Osteocyte (in vitro differentiated cells): ENCODE results near the gene PGAP3. TPM values are rescaled to one million over a fixed set of nuclear protein-coding genes. Genes with fewer than 3 reads are reported as not detected.

ENCODE experiments used
- DNase-seq: peaks from one replicate; pipeline ENCODE4 v3.0.0; 2021; ENCODE audit warnings: mixed read lengths; ENCODE audit not compliant: unreplicated experiment; ENCODE audit errors: extremely low spot score
- H3K27ac Mint-ChIP-seq: one replicate; pipeline ENCODE4 v1.8.0; 2021; ENCODE audit warnings: mild to moderate bottlenecking, mixed read lengths; ENCODE audit not compliant: unreplicated experiment
- H3K27me3 Mint-ChIP-seq: one replicate; pipeline ENCODE4 v1.8.0; 2021; ENCODE audit warnings: mixed read lengths; ENCODE audit not compliant: unreplicated experiment
- H3K36me3 Mint-ChIP-seq: one replicate; pipeline ENCODE4 v1.8.0; 2021; ENCODE audit warnings: mixed read lengths; ENCODE audit not compliant: unreplicated experiment
- H3K4me1 Mint-ChIP-seq: one replicate; pipeline ENCODE4 v1.8.0; 2021; ENCODE audit warnings: mixed read lengths; ENCODE audit not compliant: unreplicated experiment
- H3K4me3 Mint-ChIP-seq: one replicate; pipeline ENCODE4 v1.8.0; 2021; ENCODE audit warnings: mild to moderate bottlenecking, moderate library complexity, mixed read lengths; ENCODE audit not compliant: unreplicated experiment
- H3K9me3 Mint-ChIP-seq: one replicate; pipeline ENCODE4 v1.8.0; 2021; ENCODE audit warnings: mixed read lengths; ENCODE audit not compliant: unreplicated experiment
- CTCF ChIP-seq: fragments of 200-600 bp; sonication (generic); IDR thresholded peaks from 2 replicates; pipeline ENCODE4 v1.5.0; 2021; ENCODE audit warnings: antibody characterized with exemption, mild to moderate bottlenecking, moderate library complexity
- total RNA-seq: library from RNA; stranded (reverse); gene quantifications from 2 replicates; pipeline ENCODE4 v1.2.1, GENCODE V29; 2021

The PGAP3 gene
- total RNA-seq, 1 donor from 2014 or later, result 33.8 TPM

- H3K4me1 Mint-ChIP-seq, result peaks cover 23% of the 10 kb centered on the region
- peak; percentile 77 for DNase-seq
- no peak overlapping the region for H3K4me3 Mint-ChIP-seq
- H3K27ac Mint-ChIP-seq, result peak overlapping the region; percentile 31
- H3K9me3 Mint-ChIP-seq, result no peaks in the 10 kb centered on the region
- peak; percentile 16 for TF ChIP-seq CTCF
- H3K27me3 Mint-ChIP-seq, result no peaks in the 10 kb centered on the region
- H3K36me3 Mint-ChIP-seq, result peaks cover 3% of the 10 kb centered on the region
Observed at GRCh38 chr17:39704821-39705551, 17.1 kb upstream of the PGAP3 start.

DNA sequence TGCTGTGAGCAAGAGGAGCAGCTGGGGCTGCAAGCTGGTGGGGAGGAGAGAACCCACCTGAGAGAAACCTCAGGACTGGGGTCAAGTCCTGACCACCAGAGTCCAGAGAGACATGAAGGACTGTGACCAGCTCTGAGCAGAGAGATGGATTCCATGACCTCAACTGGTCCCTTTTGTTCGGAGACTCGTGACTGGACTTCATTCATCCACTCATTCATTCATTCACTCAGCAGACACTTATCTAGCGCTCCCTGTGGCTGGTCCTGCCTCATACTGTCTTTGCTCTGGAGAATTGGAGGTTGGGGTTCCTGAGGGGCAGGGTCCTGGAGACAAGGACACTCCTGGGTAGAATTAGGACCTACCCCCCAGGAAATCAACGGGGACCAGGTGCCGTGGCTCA, 16.1 kb upstream of the PGAP3 start:
- Mint-ChIP-seq H3K4me1 (peaks cover 32% of the 10 kb centered on the region), H3K27ac (no peak overlapping the region), H3K36me3 (no peaks in the 10 kb centered on the region), H3K4me3 (no peak overlapping the region), H3K27me3 (no peaks in the 10 kb centered on the region), H3K9me3 (no peaks in the 10 kb centered on the region)
- DNase-seq, result no peak
- TF ChIP-seq CTCF, result no peak

DNA sequence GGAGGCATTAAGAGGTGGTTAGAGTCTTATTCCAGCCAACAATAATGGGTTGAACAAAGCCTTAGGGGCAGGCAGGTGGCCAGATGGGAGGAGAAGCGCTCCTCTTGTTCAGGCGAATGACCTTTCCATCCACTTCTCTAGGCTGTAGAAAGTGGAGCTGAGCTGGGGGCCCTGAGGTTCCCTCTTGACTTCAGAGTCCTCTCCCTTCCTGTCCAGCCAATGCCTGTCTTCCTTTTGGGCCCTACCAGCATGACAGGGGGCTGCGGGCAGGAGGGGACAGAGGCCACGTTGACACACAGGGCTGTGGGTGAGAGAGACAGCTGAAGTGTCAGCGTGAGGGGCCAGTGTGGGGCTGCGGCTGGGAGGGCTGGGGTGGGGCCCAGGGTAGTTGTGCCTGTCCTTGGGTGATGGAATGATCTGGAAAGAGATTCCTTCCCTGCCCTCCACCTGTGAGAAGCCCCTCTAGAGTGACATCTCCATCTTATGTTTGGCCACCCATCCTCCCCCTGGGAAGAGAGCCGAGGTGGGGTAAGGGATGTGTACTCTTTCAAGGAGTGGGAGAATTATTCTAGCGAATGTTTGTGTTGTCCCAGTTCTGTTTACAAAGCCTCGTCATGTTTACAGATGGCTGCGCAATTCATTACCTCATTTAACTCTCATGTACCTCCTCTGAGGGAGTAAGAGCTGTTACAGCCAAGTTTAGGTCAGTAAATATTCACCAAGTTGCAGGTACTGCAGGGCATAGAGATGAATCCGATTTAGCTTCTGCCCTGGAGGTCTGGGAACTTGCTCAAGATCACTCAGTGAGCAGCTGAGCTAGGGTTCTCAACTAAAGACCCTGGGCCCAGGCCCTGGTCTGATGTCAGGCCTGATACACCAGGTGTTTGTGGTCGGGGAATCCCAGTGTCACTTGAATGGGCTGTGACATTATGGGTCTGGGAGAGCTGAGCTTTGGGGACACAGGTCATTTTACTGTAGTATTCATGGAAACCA, 15.3 kb upstream of the PGAP3 start:
- TF ChIP-seq CTCF, result no peak
- Mint-ChIP-seq H3K27me3 (no peaks in the 10 kb centered on the region), H3K36me3 (no peaks in the 10 kb centered on the region), H3K27ac (no peak overlapping the region), H3K9me3 (no peaks in the 10 kb centered on the region), H3K4me3 (no peak overlapping the region), H3K4me1 (peaks cover 34% of the 10 kb centered on the region)
- no peak for DNase-seq

GRCh38 chr17:39701784-39702422, 14.0 kb upstream of the PGAP3 start:
- no peak for DNase-seq
- Mint-ChIP-seq H3K36me3 (no peaks in the 10 kb centered on the region), H3K27me3 (no peaks in the 10 kb centered on the region), H3K4me1 (peaks cover 34% of the 10 kb centered on the region), H3K4me3 (peak overlapping the region; percentile 78), H3K9me3 (no peaks in the 10 kb centered on the region), H3K27ac (peak overlapping the region; percentile 40)
- TF ChIP-seq CTCF, result no peak
